ENCODE results near the gene BRME1. TPM values are rescaled to one million over a fixed set of nuclear protein-coding genes. Genes with fewer than 3 reads are reported as not detected.

Gene BRME1
- total RNA-seq, 1 experiment from 2014 or later: 17.4 TPM

DNA sequence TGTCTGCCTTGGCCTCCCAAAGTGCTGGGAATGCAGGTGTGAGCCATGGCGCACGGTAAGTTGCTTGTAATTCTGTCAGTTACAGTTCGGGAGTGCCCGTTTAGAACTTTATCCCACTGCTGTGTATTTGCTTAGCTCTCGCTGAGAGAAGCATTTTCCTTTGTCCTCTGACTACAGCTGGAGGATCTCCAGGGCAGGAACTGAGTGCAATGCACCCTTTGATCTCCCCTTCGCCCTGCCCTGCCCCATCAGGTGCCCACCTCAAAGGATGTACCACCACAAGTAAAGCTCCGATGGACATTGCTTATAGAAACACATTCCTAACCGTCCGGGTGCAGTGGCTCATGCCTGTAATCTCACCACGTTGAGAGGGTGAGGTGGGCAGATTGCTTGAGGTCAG is 6.5 kb downstream of the BRME1 start:
- no peaks in the 10 kb centered on the region for H3K36me3 ChIP-seq (ENCODE audit: control insufficient read depth, insufficient read depth, low read length)
- CTCF ChIA-PET: no interaction called here
- intact Hi-C loops (cut with micrococcal nuclease; ENCODE audit: unreplicated experiment): no loop called here

DNA sequence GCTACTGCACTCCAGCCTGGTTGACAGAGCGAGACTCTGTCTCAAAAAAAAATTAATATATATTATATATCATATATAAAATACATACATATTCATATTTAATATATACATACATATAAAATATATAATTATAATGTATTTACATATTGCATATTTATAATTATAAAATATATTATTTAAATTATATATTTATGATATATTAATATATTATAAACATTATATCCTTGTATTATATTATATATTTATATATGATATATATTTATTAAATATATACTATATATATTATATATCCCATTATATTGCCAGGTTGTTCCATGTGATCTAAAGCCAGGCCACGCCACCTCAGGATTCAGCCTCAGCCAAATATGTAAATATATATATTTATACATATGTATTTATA is 9.7 kb downstream of the BRME1 start:
- intact Hi-C loops (cut with micrococcal nuclease; ENCODE audit: unreplicated experiment): no loop called here
- no TSS peak for BruUV-seq (replicated peaks)
- H3K27ac Mint-ChIP-seq (ENCODE audit: unreplicated experiment): no peak overlapping the region
- ChIA-PET CTCF (no interaction called here), POLR2A (no interaction called here)
- H3K27me3 ChIP-seq (replicated peaks; ENCODE audit: control insufficient read depth, insufficient read depth, low read length): no peaks in the 10 kb centered on the region
- no peak overlapping the region for H3K4me3 Mint-ChIP-seq (ENCODE audit: unreplicated experiment)
- no peak overlapping the region for H3K4me3 ChIP-seq (ENCODE audit: low read depth, low read length)
- H3K9me3 Mint-ChIP-seq (ENCODE audit: unreplicated experiment): no peaks in the 10 kb centered on the region
- H3K4me1 Mint-ChIP-seq (ENCODE audit: low read depth, unreplicated experiment): peaks cover 7% of the 10 kb centered on the region
- no peaks in the 10 kb centered on the region for H3K36me3 ChIP-seq (ENCODE audit: control insufficient read depth, insufficient read depth, low read length)
- peaks cover 20% of the 10 kb centered on the region for H3K4me1 ChIP-seq
- H3K27me3 Mint-ChIP-seq (ENCODE audit: insufficient read depth, unreplicated experiment): no peaks in the 10 kb centered on the region
- TF ChIP-seq, protein P1, sequence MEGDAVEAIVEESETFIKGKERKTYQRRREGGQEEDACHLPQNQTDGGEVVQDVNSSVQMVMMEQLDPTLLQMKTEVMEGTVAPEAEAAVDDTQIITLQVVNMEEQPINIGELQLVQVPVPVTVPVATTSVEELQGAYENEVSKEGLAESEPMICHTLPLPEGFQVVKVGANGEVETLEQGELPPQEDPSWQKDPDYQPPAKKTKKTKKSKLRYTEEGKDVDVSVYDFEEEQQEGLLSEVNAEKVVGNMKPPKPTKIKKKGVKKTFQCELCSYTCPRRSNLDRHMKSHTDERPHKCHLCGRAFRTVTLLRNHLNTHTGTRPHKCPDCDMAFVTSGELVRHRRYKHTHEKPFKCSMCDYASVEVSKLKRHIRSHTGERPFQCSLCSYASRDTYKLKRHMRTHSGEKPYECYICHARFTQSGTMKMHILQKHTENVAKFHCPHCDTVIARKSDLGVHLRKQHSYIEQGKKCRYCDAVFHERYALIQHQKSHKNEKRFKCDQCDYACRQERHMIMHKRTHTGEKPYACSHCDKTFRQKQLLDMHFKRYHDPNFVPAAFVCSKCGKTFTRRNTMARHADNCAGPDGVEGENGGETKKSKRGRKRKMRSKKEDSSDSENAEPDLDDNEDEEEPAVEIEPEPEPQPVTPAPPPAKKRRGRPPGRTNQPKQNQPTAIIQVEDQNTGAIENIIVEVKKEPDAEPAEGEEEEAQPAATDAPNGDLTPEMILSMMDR (IDR thresholded peaks at IDR 0.05; ENCODE audit: insufficient read depth in 1 of 2, low read depth in 1 of 2, low read length in 1 of 2, severe bottlenecking in 1 of 2, unreplicated experiment in 1 of 2): no peak
- DNase-seq: no peak
- H3K9me3 ChIP-seq: no peaks in the 10 kb centered on the region
- H3K36me3 Mint-ChIP-seq (ENCODE audit: insufficient read depth, unreplicated experiment): no peaks in the 10 kb centered on the region

More for the DNA sequence above, 6.5 kb downstream of the BRME1 start:
- no peak for DNase-seq
- Mint-ChIP-seq H3K4me1 (ENCODE audit: low read depth, unreplicated experiment) (no peaks in the 10 kb centered on the region), H3K9me3 (ENCODE audit: unreplicated experiment) (no peaks in the 10 kb centered on the region), H3K36me3 (ENCODE audit: insufficient read depth, unreplicated experiment) (peaks cover 7% of the 10 kb centered on the region), H3K27me3 (ENCODE audit: insufficient read depth, unreplicated experiment) (no peaks in the 10 kb centered on the region), H3K27ac (ENCODE audit: unreplicated experiment) (no peak overlapping the region), H3K4me3 (ENCODE audit: unreplicated experiment) (no peak overlapping the region)
- no peaks in the 10 kb centered on the region for H3K9me3 ChIP-seq
- H3K4me1 ChIP-seq: no peaks in the 10 kb centered on the region
- POLR2A ChIA-PET: no interaction called here
- H3K4me3 ChIP-seq (ENCODE audit: low read depth, low read length): no peak overlapping the region
- TF ChIP-seq, protein P1 (IDR thresholded peaks at IDR 0.05; ENCODE audit: insufficient read depth in 1 of 2, low read depth in 1 of 2, low read length in 1 of 2, severe bottlenecking in 1 of 2, unreplicated experiment in 1 of 2): no peak
- no TSS peak for BruUV-seq (replicated peaks)
- H3K27me3 ChIP-seq (replicated peaks; ENCODE audit: control insufficient read depth, insufficient read depth, low read length): no peaks in the 10 kb centered on the region

DNA sequence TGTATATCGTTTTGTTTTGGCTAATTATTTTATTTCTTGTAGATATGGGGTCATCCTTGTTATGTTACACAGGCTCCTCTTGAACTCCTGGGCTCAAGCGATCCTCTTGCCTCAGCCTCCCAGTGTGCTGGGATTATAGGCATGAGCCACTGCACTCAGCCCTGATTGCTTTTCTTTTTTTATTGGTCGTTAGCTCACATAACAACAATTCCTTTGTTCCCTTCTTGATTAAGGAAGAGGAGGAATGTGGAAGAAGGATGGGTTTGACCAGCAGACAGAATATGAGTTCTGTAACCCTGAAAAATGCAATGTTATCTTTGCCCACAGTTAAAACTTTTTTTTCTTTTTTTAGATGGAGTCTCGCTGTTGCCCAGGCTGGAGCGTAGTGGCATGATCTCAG is 11.4 kb downstream of the BRME1 start:
- H3K27me3 ChIP-seq (replicated peaks; ENCODE audit: control insufficient read depth, insufficient read depth, low read length): no peaks in the 10 kb centered on the region
- no peaks in the 10 kb centered on the region for H3K36me3 Mint-ChIP-seq (ENCODE audit: insufficient read depth, unreplicated experiment)
- ChIA-PET POLR2A (interaction anchor here (0.6 kb wide), 1 partner anchor 11 kb away, joined by 7 read pairs; no protein-coding TSS in a partner anchor), CTCF (no interaction called here)
- H3K4me1 Mint-ChIP-seq (ENCODE audit: low read depth, unreplicated experiment): peaks cover 7% of the 10 kb centered on the region
- no peak for DNase-seq
- H3K9me3 ChIP-seq: no peaks in the 10 kb centered on the region
- no peaks in the 10 kb centered on the region for H3K27me3 Mint-ChIP-seq (ENCODE audit: insufficient read depth, unreplicated experiment)
- no peak overlapping the region for H3K4me3 Mint-ChIP-seq (ENCODE audit: unreplicated experiment)
- peaks cover 20% of the 10 kb centered on the region for H3K4me1 ChIP-seq
- TF ChIP-seq, protein P1 (IDR thresholded peaks at IDR 0.05; ENCODE audit: insufficient read depth in 1 of 2, low read depth in 1 of 2, low read length in 1 of 2, severe bottlenecking in 1 of 2, unreplicated experiment in 1 of 2): no peak
- no peaks in the 10 kb centered on the region for H3K9me3 Mint-ChIP-seq (ENCODE audit: unreplicated experiment)
- H3K36me3 ChIP-seq (ENCODE audit: control insufficient read depth, insufficient read depth, low read length): no peaks in the 10 kb centered on the region
- no peak overlapping the region for H3K4me3 ChIP-seq (ENCODE audit: low read depth, low read length)
- no peak overlapping the region for H3K27ac Mint-ChIP-seq (ENCODE audit: unreplicated experiment)
- no TSS peak for BruUV-seq (replicated peaks)
- intact Hi-C loops (cut with micrococcal nuclease; ENCODE audit: unreplicated experiment): no loop called here
